Fibroblast of skin of back (primary cell): ENCODE measurements around the gene CDKN2B-AS1. TPM values are rescaled to one million over a fixed set of nuclear protein-coding genes. Genes with fewer than 3 reads are reported as not detected.
"Not testable (repeated sequence)": the region's sequence is repeated elsewhere in the genome, so short reads cannot be mapped to it uniquely, and the experiment has no call there.

Source experiments
- DNase-seq: peaks from one replicate; pipeline ENCODE4 v3.0.0-alpha.2; 2013
- polyA plus RNA-seq, 2 experiments: library from polyadenylated mRNA; unstranded; fragments of 120-200 nt; gene quantifications; one replicate each; pipeline ENCODE4 v1.2.1, GENCODE V29; 2013; ENCODE audit not compliant: insufficient read length in 2 of 2

CDKN2B-AS1 gene
- 0.98 TPM for polyA plus RNA-seq (2013, experiment 1 of 2; ENCODE audit: insufficient read length)
- polyA plus RNA-seq (2013, experiment 2 of 2; ENCODE audit: insufficient read length), result 0.66 TPM

- DNase-seq, result peak; percentile 76
Measured at GRCh38 chr9:21994556-21995005, at the start of gene CDKN2B-AS1. CDKN2B-AS1 (plus strand) TSS chr9:21994791.

GRCh38 chr9:21945606-21946005 is 49.0 kb upstream of the CDKN2B-AS1 start:
- DNase-seq, result no peak

- DNase-seq, result no peak
Measured at GRCh38 chr9:21958833-21959232, 35.8 kb upstream of the CDKN2B-AS1 start.

GRCh38 chr9:21959268-21959667 is 35.3 kb upstream of the CDKN2B-AS1 start:
- DNase-seq, result not testable (repeated sequence)

- DNase-seq, result no peak
Measured at GRCh38 chr9:21961569-21961968, 33.0 kb upstream of the CDKN2B-AS1 start.

GRCh38 chr9:21964925-21965385 is 29.6 kb upstream of the CDKN2B-AS1 start:
- no peak for DNase-seq

- peak; percentile 71 for DNase-seq
Measured at GRCh38 chr9:21965401-21965951, 29.1 kb upstream of the CDKN2B-AS1 start.

- no peak for DNase-seq
Measured at GRCh38 chr9:21966140-21966851, 28.3 kb upstream of the CDKN2B-AS1 start.

- DNase-seq, result no peak
Measured at GRCh38 chr9:21967169-21967568, 27.4 kb upstream of the CDKN2B-AS1 start.

- no peak for DNase-seq
Measured at GRCh38 chr9:21967702-21968101, 26.9 kb upstream of the CDKN2B-AS1 start.

- no peak for DNase-seq
Measured at GRCh38 chr9:21968331-21969010, 26.1 kb upstream of the CDKN2B-AS1 start.

- DNase-seq, result no peak
Measured at GRCh38 chr9:21969011-21969940, 25.3 kb upstream of the CDKN2B-AS1 start.

- no peak for DNase-seq
Measured at GRCh38 chr9:21969951-21970799, 24.4 kb upstream of the CDKN2B-AS1 start.

GRCh38 chr9:21970800-21971640 is 23.6 kb upstream of the CDKN2B-AS1 start:
- DNase-seq, result no peak

GRCh38 chr9:21972361-21972760 is 22.2 kb upstream of the CDKN2B-AS1 start:
- no peak for DNase-seq

GRCh38 chr9:21974343-21974721 is 20.3 kb upstream of the CDKN2B-AS1 start:
- DNase-seq, result no peak

- no peak for DNase-seq
Measured at GRCh38 chr9:21974722-21975409, 19.7 kb upstream of the CDKN2B-AS1 start.

- no peak for DNase-seq
Measured at GRCh38 chr9:21976334-21976875, 18.2 kb upstream of the CDKN2B-AS1 start.

- DNase-seq, result no peak
Measured at GRCh38 chr9:21982391-21982790, 12.2 kb upstream of the CDKN2B-AS1 start.
